HL-60 (cell line): ENCODE data around the gene RRP1.

Source experiments
- DNase-seq, 2 experiments: peaks; one replicate each; pipeline ENCODE4 v3.0.0-alpha.2; 2010 to 2020; ENCODE audit warnings: low read depth in 1 of 2, low spot score in 1 of 2
- H3K27ac ChIP-seq: fragments of 250-450 bp; sonication (Bioruptor Pico); replicated peaks from 2 replicates; pipeline ENCODE4 v1.5.1; 2020; ENCODE audit warnings: mild to moderate bottlenecking, moderate library complexity
- H3K27me3 ChIP-seq: fragments of 250-450 bp; sonication (Bioruptor Pico); 2 replicates; pipeline ENCODE4 v1.5.1; 2021; ENCODE audit warnings: mild to moderate bottlenecking, moderate library complexity; ENCODE audit not compliant: insufficient read depth, poor library complexity, severe bottlenecking
- H3K4me3 ChIP-seq: replicated peaks from 2 replicates; pipeline ENCODE4 v1.5.1; 2011; ENCODE audit warnings: mild to moderate bottlenecking, control low read depth, low read length; ENCODE audit not compliant: insufficient read depth
- CTCF ChIP-seq: IDR thresholded peaks from one replicate; pipeline ENCODE4 v1.5.1; 2011; ENCODE audit warnings: low read length, control low read depth, inconsistent platforms; ENCODE audit not compliant: insufficient read depth
- GABPA ChIP-seq: IDR thresholded peaks from 2 replicates; pipeline ENCODE4 v1.6.1; 2012; ENCODE audit warnings: low read depth
- POLR2AphosphoS5 ChIP-seq: IDR thresholded peaks from 2 replicates; pipeline ENCODE4 v1.6.1; 2012; ENCODE audit warnings: low read depth
- REST ChIP-seq: IDR thresholded peaks from 2 replicates; pipeline ENCODE4 v1.6.1; 2012; ENCODE audit warnings: low read depth; ENCODE audit not compliant: insufficient replicate concordance
- SPI1 ChIP-seq: IDR thresholded peaks from 2 replicates; pipeline ENCODE4 v1.6.1; 2012; ENCODE audit warnings: low read depth, mild to moderate bottlenecking, borderline replicate concordance

Gene RRP1

GRCh38 chr21:43741423-43742096 is 47.8 kb upstream of the RRP1 start:
- TF ChIP-seq POLR2AphosphoS5 (no peak), CTCF (no peak), SPI1 (no peak), GABPA (no peak), REST (no peak)
- no peak for DNase-seq
- Histone ChIP-seq H3K27ac (no peak overlapping the region), H3K4me3 (no peak overlapping the region), H3K27me3 (no peaks in the 10 kb centered on the region)

GRCh38 chr21:43743947-43744346 is 45.4 kb upstream of the RRP1 start:
- H3K4me3 ChIP-seq: no peak overlapping the region
- no peak overlapping the region for H3K27ac ChIP-seq
- DNase-seq: no peak
- TF ChIP-seq REST (no peak), CTCF (no peak), SPI1 (no peak), GABPA (no peak), POLR2AphosphoS5 (no peak)
- no peaks in the 10 kb centered on the region for H3K27me3 ChIP-seq

- H3K27ac ChIP-seq: no peak overlapping the region
- no peaks in the 10 kb centered on the region for H3K27me3 ChIP-seq
- DNase-seq: no peak
- H3K4me3 ChIP-seq: no peak overlapping the region
- TF ChIP-seq POLR2AphosphoS5 (no peak), SPI1 (no peak), CTCF (no peak), REST (no peak), GABPA (no peak)
Measured at GRCh38 chr21:43744725-43745124, 44.7 kb upstream of the RRP1 start.
